Tibial artery (tissue), 4 donors: ENCODE measurements around the gene PIAS2.

Experiments used
- DNase-seq, 2 donors: peaks; one replicate each; pipeline ENCODE4 v3.0.0-alpha.2; 2019
- H3K27ac ChIP-seq, 2 donors: fragments of 200-600 bp; sonication (generic) in 1 of 2; 1 replicate in 1 of 2; 2 replicates in 1 of 2; pipeline ENCODE4 v1.5.1; 2018 to 2019; ENCODE audit warnings: mild to moderate bottlenecking in 1 of 2
- H3K27me3 ChIP-seq, 2 donors: fragments of 200-600 bp; sonication (generic) in 1 of 2; one replicate each; pipeline versions ENCODE4 v1.5.1 to v1.6.0; 2016 to 2019
- H3K36me3 ChIP-seq, 3 donors: fragments of 200-600 bp; sonication (generic) in 2 of 3; one replicate each; pipeline ENCODE4 v1.5.1; 2016 to 2019; ENCODE audit warnings: mild to moderate bottlenecking in 2 of 3
- H3K4me1 ChIP-seq, 4 donors: fragments of 200-600 bp; sonication (generic) in 2 of 4; 1 replicate in 3 of 4; 2 replicates in 1 of 4; pipeline ENCODE4 v1.5.1; 2016 to 2019
- H3K4me3 ChIP-seq, 2 donors: fragments of 200-600 bp; sonication (generic) in 1 of 2; 1 replicate in 1 of 2; 2 replicates in 1 of 2; pipeline ENCODE4 v1.5.1; 2018 to 2019; ENCODE audit warnings: mild to moderate bottlenecking in 2 of 2
- H3K9me3 ChIP-seq, 3 donors: fragments of 200-600 bp; sonication (generic) in 1 of 3; one replicate each; pipeline ENCODE4 v1.5.1; 2016 to 2019
- CTCF ChIP-seq, 2 experiments: fragments of 200-600 bp in 1 of 2; fragments of 450-650 bp in 1 of 2; IDR thresholded peaks; one replicate each; pipeline ENCODE4 v1.5.1; 2017 to 2019; ENCODE audit warnings: antibody characterized with exemption in 2 of 2, mild to moderate bottlenecking in 1 of 2, moderate library complexity in 1 of 2
- intact Hi-C: fragments of 100-400 bp; cut with DNase I; formaldehyde crosslinking; loops from one replicate; pipeline ENCODE4 v1.15.0; 2023; ENCODE audit warnings: low total_unique reads

The PIAS2 gene

DNA sequence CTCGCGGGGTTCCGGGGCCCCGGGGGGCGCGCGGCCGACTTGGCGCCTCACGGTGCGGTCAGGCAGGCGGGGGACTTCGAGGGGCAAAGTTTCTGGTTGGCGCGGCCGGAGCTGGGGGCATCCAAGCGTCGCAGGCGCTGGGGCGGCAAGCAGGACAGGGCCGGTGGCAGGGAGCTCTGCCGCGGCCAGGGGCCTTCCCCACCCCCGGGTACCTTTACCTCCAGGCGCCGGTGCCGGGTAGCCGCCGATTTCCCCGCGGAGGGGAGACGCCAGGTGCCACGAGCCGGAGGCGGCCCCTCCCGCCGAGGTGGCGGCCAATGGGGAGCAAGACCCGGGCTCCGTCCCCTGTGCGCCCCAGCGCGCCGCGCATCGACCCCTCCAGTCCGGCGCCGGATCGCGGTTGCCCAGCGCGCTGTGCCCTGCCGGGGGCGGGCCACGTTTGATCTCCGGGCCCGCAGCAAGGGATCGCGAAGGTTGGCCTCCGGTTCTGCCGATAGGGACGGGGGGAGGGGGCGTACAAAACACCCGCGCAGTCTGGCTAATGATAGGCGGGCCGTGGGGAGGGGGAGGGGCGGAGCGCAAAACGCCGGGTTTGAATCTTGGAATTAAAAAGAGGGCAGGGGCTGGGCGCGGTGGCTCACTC lies 160.6 kb downstream of the PIAS2 start, which contains the start of gene ST8SIA5:
Gene ST8SIA5, minus strand, starts transcription at position 495 of the 643 bp plus-strand sequence. CDS start 545 bp downstream, outside the sequence.
- Histone ChIP-seq H3K27me3 (peaks cover 0 to 60% of the 10 kb centered on the region in 2 donors), H3K4me3 (peak within 1 kb of the TSS; percentile 16 to 35), H3K27ac (no peak within 1 kb of the TSS), H3K36me3 (no peaks in the 10 kb centered on the region), H3K4me1 (peaks cover 0 to 23% (median 18%) of the 10 kb centered on the region in 4 donors), H3K9me3 (no peaks in the 10 kb centered on the region)
- TF ChIP-seq CTCF (IDR thresholded peaks at IDR 0.05): no peak
- DNase-seq: no peak
- intact Hi-C loops: no loop called here

DNA sequence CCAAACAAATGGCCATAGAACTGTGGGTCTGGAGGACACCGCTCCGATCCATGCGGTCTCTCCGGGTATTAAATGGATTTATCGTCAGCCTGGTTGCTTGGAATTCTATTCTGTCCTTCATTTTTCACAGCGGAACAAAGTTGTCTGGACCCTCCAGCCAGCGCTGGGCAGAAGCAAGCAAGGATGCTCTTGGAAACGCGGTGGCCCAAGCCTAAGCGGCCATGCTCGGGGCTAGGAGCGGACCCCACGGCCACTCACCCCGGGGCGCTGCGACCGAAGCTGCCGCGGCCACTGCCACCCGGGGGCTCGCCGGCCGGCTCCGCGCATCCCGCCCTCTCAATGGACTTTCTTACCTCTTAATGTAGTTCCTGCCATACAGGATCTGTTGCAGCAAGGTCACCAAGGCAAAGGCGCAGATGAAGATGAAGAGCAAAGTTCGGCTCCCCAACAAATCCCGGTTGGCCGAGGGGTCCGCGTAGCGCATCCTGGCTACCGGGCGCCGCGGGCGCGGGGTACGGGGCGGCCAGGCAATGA lies 161.2 kb downstream of the PIAS2 start:
- no peak for DNase-seq
- Histone ChIP-seq H3K27ac (no peak overlapping the region), H3K4me3 (peak overlapping the region; percentile 16 to 35), H3K4me1 (peaks cover 0 to 23% (median 18%) of the 10 kb centered on the region in 4 donors), H3K27me3 (peaks cover 0 to 56% of the 10 kb centered on the region in 2 donors), H3K9me3 (no peaks in the 10 kb centered on the region), H3K36me3 (no peaks in the 10 kb centered on the region)
- no peak for TF ChIP-seq CTCF (IDR thresholded peaks at IDR 0.05)
- intact Hi-C loops: no loop called here

DNA sequence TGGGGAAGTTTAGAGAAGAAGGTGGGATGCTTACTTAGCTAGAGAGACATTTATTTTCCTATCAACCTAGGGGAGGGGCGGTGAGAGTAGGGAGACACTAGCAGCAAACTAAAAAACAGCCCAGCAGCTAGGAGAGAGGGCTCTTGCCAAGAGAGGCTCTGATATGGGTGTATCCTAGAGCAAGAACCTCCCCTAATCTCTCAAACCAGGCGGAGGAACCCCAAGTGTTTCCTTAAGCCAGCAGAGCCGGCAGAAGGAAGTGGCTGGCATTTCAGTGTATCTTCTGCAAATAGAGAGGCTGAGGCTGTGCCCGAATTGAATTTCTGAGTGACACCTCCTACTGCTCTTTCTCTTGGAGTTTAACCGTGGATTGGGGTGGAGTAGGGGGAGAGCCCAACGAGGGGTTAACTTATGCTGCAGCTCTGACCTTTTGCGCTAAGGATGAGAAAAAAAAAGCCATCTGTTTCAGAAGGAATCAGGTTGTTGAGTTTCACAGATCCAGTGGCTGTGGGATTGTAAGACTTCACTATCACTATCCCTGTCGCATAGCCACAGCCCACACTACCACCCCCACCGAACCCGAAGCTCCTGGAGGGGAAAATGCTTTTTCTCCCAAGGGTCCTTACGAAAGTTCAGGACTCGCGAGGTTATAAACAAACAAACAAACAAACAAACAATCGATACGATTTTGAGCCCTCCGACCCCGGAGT lies 161.8 kb downstream of the PIAS2 start:
- no peak for TF ChIP-seq CTCF (IDR thresholded peaks at IDR 0.05)
- H3K4me3 ChIP-seq: no peak overlapping the region
- intact Hi-C loops: no loop called here
- H3K36me3 ChIP-seq: no peaks in the 10 kb centered on the region
- peaks cover 0 to 56% of the 10 kb centered on the region in 2 donors for H3K27me3 ChIP-seq
- no peak overlapping the region for H3K27ac ChIP-seq
- DNase-seq: no peak
- no peaks in the 10 kb centered on the region for H3K9me3 ChIP-seq
- H3K4me1 ChIP-seq: peaks cover 0 to 23% (median 18%) of the 10 kb centered on the region in 4 donors

- DNase-seq: no peak
These were observed 162.5 kb downstream of the PIAS2 start for GRCh38 chr18:46754661-46755292.

More at GRCh38 chr18:46754661-46755292, 162.5 kb downstream of the PIAS2 start:
- Histone ChIP-seq H3K4me1 (peaks cover 0 to 23% (median 18%) of the 10 kb centered on the region in 4 donors), H3K27me3 (peaks cover 0 to 50% of the 10 kb centered on the region in 2 donors), H3K9me3 (no peaks in the 10 kb centered on the region), H3K4me3 (no peak overlapping the region), H3K36me3 (no peaks in the 10 kb centered on the region), H3K27ac (no peak overlapping the region)
- no peak for TF ChIP-seq CTCF (IDR thresholded peaks at IDR 0.05)
- intact Hi-C loops: no loop called here
